Measurements from ENCODE around the gene POLR1D. TPM values are rescaled to one million over a fixed set of nuclear protein-coding genes. Genes with fewer than 3 reads are reported as not detected.

Gene POLR1D
- total RNA-seq, 4 donors from 2014 or later = 63.8 to 81.5 (median 73.3) TPM

DNA sequence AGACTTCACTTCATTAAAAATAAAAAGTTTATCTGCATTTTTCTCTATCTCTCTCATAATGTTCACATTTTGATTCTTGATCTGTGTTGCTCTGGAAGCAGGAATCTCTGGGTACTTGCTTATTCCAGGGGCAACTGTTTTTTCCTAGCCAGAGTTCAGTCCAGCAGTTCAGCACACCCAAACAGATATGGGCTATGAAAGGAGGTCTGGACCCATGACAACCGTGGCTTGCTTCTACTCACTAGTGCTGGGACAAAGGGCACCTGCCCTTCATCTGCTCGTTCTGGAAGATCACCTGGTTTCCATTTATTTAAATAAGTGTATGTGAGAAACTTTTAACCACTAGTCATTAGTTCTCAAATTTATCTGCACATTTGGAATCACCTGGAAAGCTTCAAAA, 36.0 kb downstream of the POLR1D start:
- peaks cover 0 to 52% (median 2%) of the 10 kb centered on the region in 4 donors for H3K4me1 ChIP-seq
- no peak for TF ChIP-seq EP300 (IDR thresholded peaks at IDR 0.05)
- TF ChIP-seq, protein P1, sequence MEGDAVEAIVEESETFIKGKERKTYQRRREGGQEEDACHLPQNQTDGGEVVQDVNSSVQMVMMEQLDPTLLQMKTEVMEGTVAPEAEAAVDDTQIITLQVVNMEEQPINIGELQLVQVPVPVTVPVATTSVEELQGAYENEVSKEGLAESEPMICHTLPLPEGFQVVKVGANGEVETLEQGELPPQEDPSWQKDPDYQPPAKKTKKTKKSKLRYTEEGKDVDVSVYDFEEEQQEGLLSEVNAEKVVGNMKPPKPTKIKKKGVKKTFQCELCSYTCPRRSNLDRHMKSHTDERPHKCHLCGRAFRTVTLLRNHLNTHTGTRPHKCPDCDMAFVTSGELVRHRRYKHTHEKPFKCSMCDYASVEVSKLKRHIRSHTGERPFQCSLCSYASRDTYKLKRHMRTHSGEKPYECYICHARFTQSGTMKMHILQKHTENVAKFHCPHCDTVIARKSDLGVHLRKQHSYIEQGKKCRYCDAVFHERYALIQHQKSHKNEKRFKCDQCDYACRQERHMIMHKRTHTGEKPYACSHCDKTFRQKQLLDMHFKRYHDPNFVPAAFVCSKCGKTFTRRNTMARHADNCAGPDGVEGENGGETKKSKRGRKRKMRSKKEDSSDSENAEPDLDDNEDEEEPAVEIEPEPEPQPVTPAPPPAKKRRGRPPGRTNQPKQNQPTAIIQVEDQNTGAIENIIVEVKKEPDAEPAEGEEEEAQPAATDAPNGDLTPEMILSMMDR (IDR thresholded peaks at IDR 0.05) = no peak
- TF ChIP-seq POLR2A (IDR thresholded peaks at IDR 0.05) = no peak
- H3K4me3 ChIP-seq = no peak overlapping the region
- no peak for DNase-seq (ENCODE audit: low spot score in 2 of 2)
- WGBS, 2 donors = 68 to 79% methylated on average over 2 of the region's 2 CpGs
- no peaks in the 10 kb centered on the region for H3K9me3 ChIP-seq
- no peaks in the 10 kb centered on the region for H3K27me3 ChIP-seq
- peaks cover 0 to 4% (median 0%) of the 10 kb centered on the region in 3 donors for H3K36me3 ChIP-seq
- H3K27ac ChIP-seq = peak overlapping the region in 1 of 4 donors; percentile 64

DNA sequence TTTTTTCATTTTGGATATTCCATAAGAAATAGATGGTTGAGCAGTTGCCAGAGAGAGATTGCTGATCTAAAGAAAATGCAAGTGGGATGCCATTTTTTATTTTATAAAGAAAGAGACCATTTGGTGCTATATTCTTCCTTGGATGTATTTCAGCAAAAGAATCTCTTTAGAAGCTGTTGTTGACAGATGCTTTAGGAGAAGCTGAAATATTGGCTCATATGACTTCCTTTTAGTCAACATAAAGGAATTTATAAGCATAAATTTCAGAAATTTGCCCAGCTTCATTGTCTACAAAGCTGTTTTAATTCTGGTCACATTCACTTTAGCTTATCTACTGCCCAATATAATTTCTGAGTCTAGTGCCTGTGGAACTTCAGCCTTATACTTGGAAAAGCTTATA, 36.9 kb downstream of the POLR1D start:
- H3K27ac ChIP-seq = peak overlapping the region in 3 of 4 donors; percentile 8 to 64 (median 20)
- DNase-seq (ENCODE audit: low spot score in 2 of 2) = no peak
- TF ChIP-seq, protein P1 (IDR thresholded peaks at IDR 0.05) = no peak
- no peak for TF ChIP-seq EP300 (IDR thresholded peaks at IDR 0.05)
- no peak for TF ChIP-seq POLR2A (IDR thresholded peaks at IDR 0.05)
- peaks cover 0 to 4% (median 0%) of the 10 kb centered on the region in 3 donors for H3K36me3 ChIP-seq
- H3K4me3 ChIP-seq = no peak overlapping the region
- H3K4me1 ChIP-seq = peaks cover 0 to 52% (median 2%) of the 10 kb centered on the region in 4 donors
- no peaks in the 10 kb centered on the region for H3K9me3 ChIP-seq
- H3K27me3 ChIP-seq = no peaks in the 10 kb centered on the region

DNA sequence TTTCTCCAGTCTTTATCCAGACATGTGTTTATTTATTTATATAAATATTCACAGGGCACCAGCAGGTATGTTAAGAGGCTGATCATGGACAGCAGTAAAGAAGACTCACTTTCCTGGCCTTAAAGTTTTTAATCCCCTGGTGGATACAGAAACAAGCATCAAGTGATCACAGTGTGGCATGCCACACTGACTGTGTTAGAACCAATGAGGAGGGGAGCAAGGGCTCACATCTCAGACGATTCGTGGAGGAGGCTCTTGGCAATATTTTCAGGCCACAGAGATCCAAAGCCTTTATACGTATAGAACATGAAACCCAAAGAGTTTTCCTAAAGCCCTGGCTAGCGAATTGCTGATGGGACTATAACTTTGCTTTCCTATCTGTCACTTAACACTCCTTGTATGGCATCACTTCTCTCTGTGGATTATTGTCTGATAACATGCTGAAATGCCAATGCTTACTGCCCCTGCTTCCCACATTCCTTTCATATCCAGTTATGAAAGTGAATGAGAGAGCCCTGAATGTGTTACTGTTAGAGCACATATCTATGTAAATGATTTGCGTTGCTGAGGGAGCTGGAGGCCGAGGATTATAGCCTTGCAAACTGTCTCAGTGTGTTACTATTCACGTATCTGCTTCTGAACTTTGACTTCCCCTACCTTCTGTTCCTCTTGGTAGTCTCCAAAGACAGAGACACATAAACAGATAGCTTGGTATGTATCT, 37.6 kb downstream of the POLR1D start:
- no peak for DNase-seq (ENCODE audit: low spot score in 2 of 2)
- TF ChIP-seq EP300 (IDR thresholded peaks at IDR 0.05) = no peak
- TF ChIP-seq, protein P1 (IDR thresholded peaks at IDR 0.05) = no peak
- Histone ChIP-seq H3K27ac (peak overlapping the region in 2 of 4 donors; percentile 20 to 64), H3K27me3 (no peaks in the 10 kb centered on the region), H3K9me3 (no peaks in the 10 kb centered on the region), H3K36me3 (peaks cover 0 to 4% (median 0%) of the 10 kb centered on the region in 3 donors), H3K4me1 (peaks cover 0 to 48% (median 2%) of the 10 kb centered on the region in 4 donors), H3K4me3 (no peak overlapping the region)
- 60 to 64% methylated on average over 7 of the region's 7 CpGs for WGBS, 2 donors

DNA sequence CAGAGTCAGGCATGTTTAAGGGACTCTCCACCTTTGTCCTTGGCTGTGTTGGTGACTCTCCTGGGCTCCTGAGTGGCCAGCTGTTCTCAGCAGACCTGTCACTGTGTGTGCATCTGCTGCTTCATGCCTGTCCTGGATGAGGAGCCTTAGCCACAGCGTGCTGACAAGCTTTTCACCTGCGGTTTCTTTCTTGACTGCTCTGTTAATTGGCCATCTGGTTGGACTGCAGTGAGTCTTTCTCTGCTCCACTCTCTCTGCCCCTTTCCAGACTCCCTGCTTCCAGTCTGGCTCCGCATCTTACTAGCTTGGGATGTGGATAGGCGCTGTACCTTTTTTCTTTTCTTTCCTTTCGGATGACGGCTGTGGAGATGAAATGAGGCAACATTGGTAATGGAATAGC, 38.8 kb downstream of the POLR1D start:
- Histone ChIP-seq H3K27me3 (no peaks in the 10 kb centered on the region), H3K27ac (peak overlapping the region in 1 of 4 donors; percentile 64), H3K4me1 (peaks cover 0 to 36% (median 2%) of the 10 kb centered on the region in 4 donors), H3K9me3 (no peaks in the 10 kb centered on the region), H3K4me3 (no peak overlapping the region), H3K36me3 (peaks cover 0 to 5% (median 0%) of the 10 kb centered on the region in 3 donors)
- DNase-seq (ENCODE audit: low spot score in 2 of 2) = no peak
- TF ChIP-seq EP300 (IDR thresholded peaks at IDR 0.05) = no peak
- no peak for TF ChIP-seq POLR2A (IDR thresholded peaks at IDR 0.05)
- TF ChIP-seq, protein P1 (IDR thresholded peaks at IDR 0.05) = no peak
- 85 to 94% methylated on average over 6 of the region's 6 CpGs for whole genome bisulfite sequencing, 2 donors

DNA sequence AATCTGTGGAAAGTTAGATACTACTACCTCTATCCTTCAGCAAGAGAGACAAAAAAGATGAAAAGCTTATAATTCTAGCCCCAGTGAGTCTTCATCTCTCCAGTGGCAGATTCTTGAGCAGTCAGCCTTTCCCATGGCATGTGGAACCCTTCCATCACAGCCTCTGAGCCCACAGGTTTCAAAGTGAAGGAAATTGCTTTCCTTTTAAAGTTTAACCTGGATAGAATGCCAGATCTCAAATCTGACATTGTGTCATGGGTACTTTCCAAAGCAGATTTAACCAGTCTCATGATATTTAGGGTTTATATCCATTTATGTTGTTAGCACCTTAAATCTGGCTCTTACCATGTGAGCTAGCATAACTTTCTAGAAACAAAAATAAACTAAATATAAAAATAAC, 39.3 kb downstream of the POLR1D start:
- Histone ChIP-seq H3K27ac (peak overlapping the region in 1 of 4 donors; percentile 64), H3K27me3 (no peaks in the 10 kb centered on the region), H3K9me3 (no peaks in the 10 kb centered on the region), H3K36me3 (peaks cover 0 to 10% (median 0%) of the 10 kb centered on the region in 3 donors), H3K4me1 (peaks cover 0 to 31% (median 2%) of the 10 kb centered on the region in 4 donors), H3K4me3 (no peak overlapping the region)
- TF ChIP-seq EP300 (IDR thresholded peaks at IDR 0.05) = no peak
- TF ChIP-seq, protein P1 (IDR thresholded peaks at IDR 0.05) = no peak
- no peak for TF ChIP-seq POLR2A (IDR thresholded peaks at IDR 0.05)
- no peak for DNase-seq (ENCODE audit: low spot score in 2 of 2)

All from tibial nerve (tissue), 4 donors.